ENCODE results near the gene LRRC8D.
"Not testable (repeated sequence)": the region's sequence is repeated elsewhere in the genome, so short reads cannot be mapped to it uniquely, and the experiment has no call there.

GRCh38 chr1:89777271-89777670 is 43.6 kb upstream of the LRRC8D start:
- not testable (repeated sequence) for TF ChIP-seq POLR2A (IDR thresholded peaks at IDR 0.05; ENCODE audit: low read length); GATA1 (IDR thresholded peaks at IDR 0.05; ENCODE audit: low read depth, low read length)
